HEK293T (cell line): ENCODE results near the gene ISL2.

ENCODE experiments used
- CTCF ChIA-PET: fragments of 350-600 bp; formaldehyde crosslinking; extraction: SDS; loops from one replicate; lab custom pipeline; 2021; ENCODE audit warnings: antibody characterized with exemption, inconsistent platforms; lab: Yijun Ruan, JAX
- POLR2A ChIA-PET: fragments of 350-600 bp; formaldehyde crosslinking; extraction: SDS; loops from one replicate; lab custom pipeline; 2020; ENCODE audit warnings: antibody characterized with exemption, inconsistent platforms; lab: Yijun Ruan, JAX
- DNase-seq: peaks from one replicate; pipeline ENCODE4 v3.0.0; 2012; ENCODE audit warnings: mixed read lengths; ENCODE audit errors: extremely low spot score
- ARNT ChIP-seq: fragments of 450-650 bp; IDR thresholded peaks from 2 replicates; pipeline ENCODE4 v1.6.1; 2017; ENCODE audit warnings: mild to moderate bottlenecking
- BHLHE40 ChIP-seq: fragments of 450-650 bp; IDR thresholded peaks from 2 replicates; pipeline ENCODE4 v1.6.1; 2016; ENCODE audit warnings: mild to moderate bottlenecking, moderate library complexity, borderline replicate concordance
- CTBP1 ChIP-seq: fragments of 450-650 bp; IDR thresholded peaks from 2 replicates; pipeline ENCODE4 v1.6.1; 2016; ENCODE audit warnings: borderline replicate concordance
- ELF4 ChIP-seq: fragments of 450-650 bp; IDR thresholded peaks from 2 replicates; pipeline ENCODE4 v1.6.1; 2017; ENCODE audit warnings: antibody characterized with exemption
- FOXA1 ChIP-seq: fragments of 450-650 bp; IDR thresholded peaks from 2 replicates; pipeline ENCODE4 v1.6.1; 2016; ENCODE audit warnings: mild to moderate bottlenecking
- FOXK2 ChIP-seq: fragments of 450-650 bp; IDR thresholded peaks from 2 replicates; pipeline ENCODE4 v1.6.1; 2016; ENCODE audit warnings: mild to moderate bottlenecking
- FOXM1 ChIP-seq: fragments of 450-650 bp; IDR thresholded peaks from 2 replicates; pipeline ENCODE4 v1.6.1; 2017; ENCODE audit warnings: mild to moderate bottlenecking, borderline replicate concordance
- HDGF ChIP-seq: fragments of 450-650 bp; IDR thresholded peaks from 2 replicates; pipeline ENCODE4 v1.6.1; 2017; ENCODE audit warnings: antibody characterized with exemption, borderline replicate concordance
- L3MBTL2 ChIP-seq: fragments of 450-650 bp; conservative IDR thresholded peaks from 2 replicates; pipeline ENCODE4 v1.6.1; 2016; ENCODE audit warnings: mild to moderate bottlenecking
- LEF1 ChIP-seq: fragments of 450-650 bp; IDR thresholded peaks from 2 replicates; pipeline ENCODE4 v1.6.1; 2017; ENCODE audit warnings: mild to moderate bottlenecking, borderline replicate concordance
- NFRKB ChIP-seq: fragments of 450-650 bp; IDR thresholded peaks from 2 replicates; pipeline ENCODE4 v1.6.1; 2016; ENCODE audit warnings: mild to moderate bottlenecking, moderate library complexity
- SP1 ChIP-seq: fragments of 450-650 bp; IDR thresholded peaks from 2 replicates; pipeline ENCODE4 v1.6.1; 2017
- SUZ12 ChIP-seq: fragments of 450-650 bp; IDR thresholded peaks from 2 replicates; pipeline ENCODE4 v1.6.1; 2016; ENCODE audit warnings: mild to moderate bottlenecking
- TARDBP ChIP-seq: fragments of 450-650 bp; IDR thresholded peaks from 2 replicates; pipeline ENCODE4 v1.6.1; 2016
- ZNF384 ChIP-seq: fragments of 450-650 bp; IDR thresholded peaks from 2 replicates; pipeline ENCODE4 v1.6.1; 2016
- TF ChIP-seq, protein P1 (sequence below): fragments of 450-650 bp; IDR thresholded peaks from 2 replicates; pipeline ENCODE4 v1.6.1; 2016

Gene ISL2

DNA sequence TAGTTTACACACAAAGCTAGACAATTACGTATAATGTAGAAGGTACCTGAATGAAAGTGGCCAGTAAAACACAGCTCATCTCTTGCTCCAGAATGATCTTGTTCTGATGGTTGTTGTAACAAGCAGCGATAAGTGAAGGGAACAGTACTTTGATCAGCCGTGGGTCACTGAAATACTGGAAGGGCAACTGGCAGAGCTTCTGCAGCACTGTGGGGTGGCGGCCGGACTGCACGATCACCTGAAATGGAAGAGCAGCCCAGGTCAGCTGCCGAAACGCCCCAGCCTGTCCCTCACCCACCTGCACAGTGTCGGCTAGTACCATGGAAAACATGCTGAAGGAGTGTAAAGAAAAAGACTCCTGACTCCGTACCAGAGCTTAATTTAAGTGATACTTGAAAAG, 17.3 kb downstream of the ISL2 start:
- ChIA-PET POLR2A (interaction anchor here (0.8 to 1.4 kb wide), 2 partner anchors 17 to 641 kb away, joined by 3 to 8 read pairs; partner anchors contain the start of genes CSPG4 and ISL2), CTCF (no interaction called here)
- TF ChIP-seq, protein P1, sequence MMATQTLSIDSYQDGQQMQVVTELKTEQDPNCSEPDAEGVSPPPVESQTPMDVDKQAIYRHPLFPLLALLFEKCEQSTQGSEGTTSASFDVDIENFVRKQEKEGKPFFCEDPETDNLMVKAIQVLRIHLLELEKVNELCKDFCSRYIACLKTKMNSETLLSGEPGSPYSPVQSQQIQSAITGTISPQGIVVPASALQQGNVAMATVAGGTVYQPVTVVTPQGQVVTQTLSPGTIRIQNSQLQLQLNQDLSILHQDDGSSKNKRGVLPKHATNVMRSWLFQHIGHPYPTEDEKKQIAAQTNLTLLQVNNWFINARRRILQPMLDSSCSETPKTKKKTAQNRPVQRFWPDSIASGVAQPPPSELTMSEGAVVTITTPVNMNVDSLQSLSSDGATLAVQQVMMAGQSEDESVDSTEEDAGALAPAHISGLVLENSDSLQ, result no peak
- TF ChIP-seq SP1, result no peak
- TF ChIP-seq ARNT, result no peak
- TF ChIP-seq BHLHE40, result no peak
- no peak for TF ChIP-seq L3MBTL2
- TF ChIP-seq NFRKB, result no peak
- TF ChIP-seq ZNF384, result no peak
- TF ChIP-seq ELF4, result no peak
- TF ChIP-seq FOXK2, result no peak
- no peak for TF ChIP-seq HDGF
- no peak for DNase-seq

DNA sequence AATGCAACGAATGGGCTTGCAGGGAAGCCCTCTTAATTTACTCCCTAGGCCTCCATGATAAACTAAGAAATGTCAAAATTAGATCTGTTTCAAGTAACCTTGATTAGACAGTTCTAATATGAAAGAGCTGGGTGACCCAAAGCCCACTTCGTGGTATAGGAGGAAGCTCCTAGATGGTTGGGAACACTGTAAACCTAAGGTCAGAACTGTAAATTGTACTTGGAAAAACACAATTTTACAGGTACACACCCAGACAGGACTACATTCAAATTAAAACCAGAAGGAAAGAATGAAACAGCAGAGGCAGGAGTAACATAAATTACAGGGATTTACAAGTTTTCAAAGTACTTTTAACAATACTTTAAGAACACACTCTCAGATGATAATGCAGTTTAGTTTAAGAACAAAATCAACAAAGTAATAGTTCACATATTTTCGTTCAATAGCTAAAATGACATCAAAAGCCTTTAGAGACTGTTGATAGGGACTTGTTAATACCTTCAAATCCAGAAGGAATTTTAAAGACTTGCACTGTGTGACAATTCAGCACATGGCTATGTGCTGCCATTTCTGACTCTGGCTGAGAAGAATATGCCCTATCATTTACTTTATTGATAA, 18.4 kb downstream of the ISL2 start:
- TF ChIP-seq L3MBTL2, result no peak
- TF ChIP-seq ARNT, result no peak
- no peak for TF ChIP-seq BHLHE40
- no peak for TF ChIP-seq ZNF384
- no peak for TF ChIP-seq FOXM1
- TF ChIP-seq ELF4, result no peak
- TF ChIP-seq, protein P1, result no peak
- no peak for TF ChIP-seq HDGF
- TF ChIP-seq NFRKB, result no peak
- TF ChIP-seq FOXK2, result no peak
- TF ChIP-seq SUZ12, result no peak
- TF ChIP-seq CTBP1, result no peak
- TF ChIP-seq SP1, result no peak
- TF ChIP-seq TARDBP, result no peak
- no peak for TF ChIP-seq FOXA1
- ChIA-PET POLR2A (interaction anchor here (1.1 to 2.2 kb wide), 2 partner anchors 9 to 18 kb away, joined by 4 to 7 read pairs; partner anchors contain the start of gene ISL2), CTCF (no interaction called here)
- no peak for DNase-seq

DNA sequence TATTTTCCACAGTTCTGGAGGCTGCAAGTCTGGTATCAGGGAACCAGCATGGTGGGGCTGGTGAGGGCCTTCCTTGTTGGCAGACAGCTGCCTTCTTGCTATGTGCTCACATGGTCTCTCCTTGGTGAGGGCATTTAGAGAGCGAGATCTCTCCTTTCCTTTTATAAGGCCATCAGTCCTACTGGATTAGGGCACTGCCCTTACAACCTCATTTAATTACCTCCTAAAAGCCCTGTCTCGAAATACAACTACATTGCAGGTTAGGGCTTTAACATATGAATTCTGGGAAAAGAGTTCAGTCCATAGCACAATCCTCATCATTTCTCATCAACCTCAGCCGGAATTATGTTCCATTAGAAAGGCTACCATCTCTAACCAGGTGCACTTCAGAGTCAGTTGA, 21.9 kb downstream of the ISL2 start:
- TF ChIP-seq ELF4 (no peak), L3MBTL2 (no peak), ARNT (no peak), LEF1 (no peak)
- CTCF ChIA-PET, result no interaction called here
- POLR2A ChIA-PET, result no interaction called here
- DNase-seq, result no peak

DNA sequence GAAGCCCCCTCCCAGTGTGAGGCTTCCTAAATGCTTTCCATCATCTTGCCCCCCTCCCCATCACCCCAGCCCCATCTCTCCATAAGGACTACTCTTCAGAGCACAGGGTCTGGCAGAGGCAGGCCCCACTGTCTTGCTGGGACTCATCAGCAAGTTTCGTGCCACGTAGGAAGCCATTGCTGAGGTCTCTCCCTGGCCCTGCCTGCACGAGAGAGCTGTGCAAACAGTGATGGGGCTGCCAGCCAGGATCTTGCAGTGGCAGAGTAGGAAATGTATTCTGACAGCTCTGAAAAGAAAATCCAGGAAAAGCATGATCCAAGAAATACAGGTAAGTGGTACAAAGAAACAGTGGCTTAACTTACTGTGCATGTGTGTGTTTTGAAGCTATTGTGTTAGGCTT, 22.6 kb downstream of the ISL2 start:
- ChIA-PET CTCF (interaction anchor here (0.9 kb wide), 1 partner anchor 12 kb away, joined by 3 read pairs; no protein-coding TSS in a partner anchor), POLR2A (interaction anchor here (1.0 kb wide), 1 partner anchor 23 kb away, joined by 4 read pairs; the partner anchor contains the start of gene ISL2)
- no peak for DNase-seq
- TF ChIP-seq ARNT (no peak), HDGF (no peak), TARDBP (no peak), L3MBTL2 (no peak), SP1 (no peak), FOXM1 (no peak), ELF4 (no peak), FOXK2 (no peak), FOXA1 (no peak), ZNF384 (no peak), SUZ12 (no peak), CTBP1 (no peak), NFRKB (no peak), BHLHE40 (no peak), LEF1 (no peak)
- TF ChIP-seq, protein P1, result no peak

DNA sequence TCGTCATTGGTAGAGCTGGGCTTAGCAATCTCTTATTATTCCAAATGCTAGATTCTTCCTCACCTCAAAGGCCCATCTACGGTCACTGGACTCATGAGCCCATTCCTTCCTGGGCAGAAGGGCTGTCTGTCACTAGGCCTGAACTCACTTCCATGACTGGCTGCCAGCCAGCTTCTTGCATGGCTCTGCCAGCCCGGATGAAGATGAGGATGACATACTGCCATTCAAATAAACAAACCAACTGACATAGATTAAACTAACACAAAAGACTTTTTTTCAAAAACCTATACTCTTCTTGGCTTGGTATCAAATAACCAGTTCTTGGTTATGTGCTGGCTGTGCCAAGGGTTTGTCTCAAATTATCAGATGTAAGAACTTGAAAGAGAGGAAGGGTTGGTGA, 23.8 kb downstream of the ISL2 start:
- DNase-seq, result no peak
- CTCF ChIA-PET, result no interaction called here
- POLR2A ChIA-PET, result no interaction called here
- TF ChIP-seq CTBP1 (no peak), FOXM1 (no peak), ARNT (no peak), SUZ12 (no peak), ZNF384 (no peak), NFRKB (no peak)

DNA sequence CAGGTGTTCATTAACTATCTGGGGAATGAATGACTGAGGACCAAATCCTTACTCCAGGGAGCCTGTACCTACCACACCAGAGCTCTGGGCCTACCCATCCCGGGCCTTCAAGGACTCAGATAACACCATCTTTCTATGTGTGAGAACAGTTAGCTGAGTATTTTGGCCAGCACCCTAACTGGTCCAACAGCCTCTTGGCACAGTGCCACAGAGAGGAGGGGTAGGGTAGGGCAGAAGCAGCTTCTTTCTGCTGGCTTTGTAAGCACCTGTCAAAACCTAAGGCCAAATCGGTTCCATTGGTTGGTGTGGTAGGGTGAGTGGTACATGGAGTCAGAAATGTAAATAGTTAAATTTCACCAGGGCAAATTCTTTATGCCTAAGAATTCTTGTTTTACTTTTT, 26.7 kb downstream of the ISL2 start:
- ChIA-PET CTCF (no interaction called here), POLR2A (no interaction called here)
- no peak for DNase-seq
- TF ChIP-seq CTBP1, result no peak
- TF ChIP-seq LEF1, result no peak
- TF ChIP-seq FOXK2, result no peak
- TF ChIP-seq FOXM1, result no peak
- TF ChIP-seq L3MBTL2, result no peak
- TF ChIP-seq, protein P1, result no peak
- TF ChIP-seq HDGF, result no peak
